GM21786 (cell line): ENCODE results near the gene ALOX15B.

ENCODE experiments used
- ATAC-seq: cut with Tn5 transposase; IDR thresholded peaks from one replicate; pipeline ENCODE4 v1.9.1; 2021; ENCODE audit not compliant: unreplicated experiment

Gene ALOX15B

DNA sequence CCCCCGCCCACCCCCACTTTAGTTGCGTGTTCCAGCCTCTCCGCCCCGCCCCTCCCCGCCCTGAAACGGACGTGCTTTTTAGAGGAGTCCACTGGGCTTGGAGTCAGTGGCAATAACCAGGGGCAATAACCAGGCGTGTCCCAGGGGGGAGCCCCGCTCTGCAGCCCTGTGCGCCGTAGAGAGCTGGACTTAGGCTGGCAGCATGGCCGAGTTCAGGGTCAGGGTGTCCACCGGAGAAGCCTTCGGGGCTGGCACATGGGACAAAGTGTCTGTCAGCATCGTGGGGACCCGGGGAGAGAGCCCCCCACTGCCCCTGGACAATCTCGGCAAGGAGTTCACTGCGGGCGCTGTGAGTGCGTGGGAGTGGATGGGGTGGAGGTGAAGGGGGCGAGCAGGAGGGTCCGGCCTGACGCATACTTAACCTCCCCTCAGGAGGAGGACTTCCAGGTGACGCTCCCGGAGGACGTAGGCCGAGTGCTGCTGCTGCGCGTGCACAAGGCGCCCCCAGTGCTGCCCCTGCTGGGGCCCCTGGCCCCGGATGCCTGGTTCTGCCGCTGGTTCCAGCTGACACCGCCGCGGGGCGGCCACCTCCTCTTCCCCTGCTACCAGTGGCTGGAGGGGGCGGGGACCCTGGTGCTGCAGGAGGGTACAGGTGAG, at the start of gene ALOX15B:
TSS of gene ALOX15B (plus strand) at position 106 of the 657 bp plus-strand sequence. CDS start at position 203, 97 bp downstream.
- no peak for ATAC-seq

DNA sequence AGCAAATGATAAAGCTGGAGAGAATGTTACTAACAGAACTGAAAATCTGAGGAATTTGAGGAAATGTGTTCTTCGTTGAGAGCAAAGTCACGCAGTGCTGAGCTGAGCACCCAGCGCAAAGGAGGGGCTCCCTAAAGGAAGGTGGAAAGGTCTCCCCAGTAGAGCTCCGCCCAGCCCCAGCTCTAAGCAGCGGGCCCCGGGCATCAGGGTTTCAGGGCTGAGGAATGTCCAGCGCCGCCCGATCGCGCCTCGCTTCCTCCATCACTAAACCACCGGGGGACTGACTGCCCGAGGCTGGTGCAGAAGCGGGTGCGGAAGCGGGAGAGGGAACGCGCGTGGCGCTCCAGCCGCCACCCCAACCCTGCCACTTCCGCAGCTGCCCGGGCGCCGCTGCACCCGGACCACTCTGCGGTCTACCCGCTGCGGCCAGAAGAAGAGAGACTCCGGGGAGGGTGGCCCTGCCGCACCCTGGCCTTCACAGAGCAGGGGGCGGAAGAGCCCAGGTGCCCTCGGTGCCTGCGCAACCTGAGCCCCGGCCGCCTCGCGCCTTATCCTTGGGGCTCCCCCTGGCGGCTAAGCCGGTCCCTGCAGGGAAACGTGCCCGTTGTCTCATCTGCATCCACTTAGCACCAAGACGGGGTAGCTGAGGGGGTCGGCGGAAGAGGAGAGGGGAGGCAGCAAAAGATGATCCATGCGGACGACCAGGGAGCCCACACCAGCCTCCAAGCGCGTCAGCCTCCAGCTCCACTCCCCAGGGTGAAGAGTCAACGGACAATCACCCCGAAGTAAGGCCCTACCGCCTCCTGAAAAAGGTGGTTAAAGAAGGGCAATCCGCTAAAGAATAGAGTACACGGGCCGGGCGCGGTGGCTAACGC, 48.8 kb upstream of the ALOX15B start:
- ATAC-seq: peak; percentile 69

DNA sequence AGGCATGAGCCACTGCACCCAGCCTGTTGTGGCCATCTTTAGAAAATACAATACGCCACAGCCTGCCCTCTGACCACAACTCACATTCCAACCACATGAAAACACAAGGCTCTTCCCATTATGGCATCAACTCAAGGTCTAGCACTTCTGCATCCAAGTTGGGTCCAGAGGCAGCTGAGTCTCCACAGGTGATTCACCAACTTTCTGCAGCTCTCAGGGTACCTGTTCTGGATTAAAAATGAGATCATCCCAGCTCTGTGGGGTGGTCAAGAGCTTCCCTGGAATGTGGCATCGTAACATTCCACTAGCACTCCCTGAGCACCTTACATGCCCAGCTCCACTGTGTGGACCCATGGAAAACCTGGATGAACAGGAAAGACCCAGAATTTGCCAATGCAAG, 46.3 kb upstream of the ALOX15B start:
- no peak for ATAC-seq

GRCh38 chr17:7992924-7993323, 45.9 kb upstream of the ALOX15B start:
- no peak for ATAC-seq

DNA sequence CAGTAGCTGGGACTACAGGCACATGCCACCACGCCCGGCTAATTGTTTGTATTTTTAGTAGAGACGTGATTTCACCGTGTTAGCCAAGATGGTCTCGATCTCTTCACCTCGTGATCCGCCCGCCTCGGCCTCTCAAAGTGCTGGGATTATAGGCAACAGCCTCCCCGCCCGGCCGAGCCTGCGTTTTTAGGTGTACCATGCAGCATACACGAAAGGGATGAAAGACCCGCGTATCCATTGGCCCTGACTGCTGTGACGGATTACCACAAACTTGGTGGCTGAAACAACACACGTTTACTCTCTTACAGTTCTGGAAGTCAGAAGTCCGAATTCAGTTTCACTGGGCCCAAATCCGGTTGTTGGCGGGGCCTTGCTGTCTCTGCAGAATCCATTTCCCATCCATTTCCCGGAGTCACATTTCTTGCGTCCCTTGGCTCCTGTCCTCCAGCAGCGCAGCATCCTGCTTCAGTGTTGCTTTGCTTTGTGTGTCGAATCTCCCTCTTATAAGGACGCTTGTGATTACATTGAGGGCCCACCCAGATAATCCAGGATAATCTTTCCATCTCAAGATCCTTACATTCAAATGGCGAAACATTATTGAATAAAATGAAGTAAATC, 44.8 kb upstream of the ALOX15B start:
- ATAC-seq: no peak

DNA sequence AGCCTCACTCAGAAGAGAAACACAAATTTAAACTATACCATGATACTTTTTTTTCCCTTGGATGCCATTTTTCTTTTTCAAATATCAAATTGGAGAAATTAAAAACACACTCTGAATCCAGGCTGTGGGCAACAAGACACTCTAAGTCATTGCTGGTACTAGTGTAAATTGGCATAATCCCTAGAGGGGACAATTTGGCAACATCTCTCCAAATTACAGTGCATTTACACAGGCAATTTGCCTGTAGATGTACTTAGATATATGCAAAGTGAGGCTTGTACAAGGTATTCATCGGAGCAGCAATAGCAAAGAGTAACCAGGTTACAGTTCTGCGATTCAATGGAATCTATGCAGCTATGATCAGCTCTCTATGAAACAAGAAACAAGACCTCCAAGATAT, 43.1 kb upstream of the ALOX15B start:
- no peak for ATAC-seq

DNA sequence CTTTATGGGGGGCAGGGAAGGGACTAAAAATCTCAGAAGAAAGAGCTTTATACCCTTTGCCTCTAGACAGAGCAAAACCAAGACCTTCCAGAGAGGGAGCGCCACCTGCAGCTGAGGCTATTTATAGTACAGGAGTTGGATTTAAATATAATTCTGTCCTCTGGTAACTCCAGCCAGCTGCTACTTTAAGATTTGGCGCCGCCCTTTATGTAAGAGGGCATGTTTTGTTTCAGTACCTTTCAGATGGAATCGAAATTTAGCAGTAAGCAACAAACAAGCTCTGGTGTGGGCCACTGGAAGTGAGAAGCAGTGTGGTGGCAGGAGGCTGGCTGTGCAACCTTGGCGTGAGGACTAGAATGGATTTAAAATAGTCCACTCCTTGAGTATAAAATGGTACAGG, 41.7 kb upstream of the ALOX15B start:
- no peak for ATAC-seq

- ATAC-seq: no peak
Observed at GRCh38 chr17:8001976-8002720, 36.7 kb upstream of the ALOX15B start, which contains the start of gene GUCY2D. GUCY2D (plus strand) TSS chr17:8002615; CDS start chr17:8003048, 433 bp downstream.

DNA sequence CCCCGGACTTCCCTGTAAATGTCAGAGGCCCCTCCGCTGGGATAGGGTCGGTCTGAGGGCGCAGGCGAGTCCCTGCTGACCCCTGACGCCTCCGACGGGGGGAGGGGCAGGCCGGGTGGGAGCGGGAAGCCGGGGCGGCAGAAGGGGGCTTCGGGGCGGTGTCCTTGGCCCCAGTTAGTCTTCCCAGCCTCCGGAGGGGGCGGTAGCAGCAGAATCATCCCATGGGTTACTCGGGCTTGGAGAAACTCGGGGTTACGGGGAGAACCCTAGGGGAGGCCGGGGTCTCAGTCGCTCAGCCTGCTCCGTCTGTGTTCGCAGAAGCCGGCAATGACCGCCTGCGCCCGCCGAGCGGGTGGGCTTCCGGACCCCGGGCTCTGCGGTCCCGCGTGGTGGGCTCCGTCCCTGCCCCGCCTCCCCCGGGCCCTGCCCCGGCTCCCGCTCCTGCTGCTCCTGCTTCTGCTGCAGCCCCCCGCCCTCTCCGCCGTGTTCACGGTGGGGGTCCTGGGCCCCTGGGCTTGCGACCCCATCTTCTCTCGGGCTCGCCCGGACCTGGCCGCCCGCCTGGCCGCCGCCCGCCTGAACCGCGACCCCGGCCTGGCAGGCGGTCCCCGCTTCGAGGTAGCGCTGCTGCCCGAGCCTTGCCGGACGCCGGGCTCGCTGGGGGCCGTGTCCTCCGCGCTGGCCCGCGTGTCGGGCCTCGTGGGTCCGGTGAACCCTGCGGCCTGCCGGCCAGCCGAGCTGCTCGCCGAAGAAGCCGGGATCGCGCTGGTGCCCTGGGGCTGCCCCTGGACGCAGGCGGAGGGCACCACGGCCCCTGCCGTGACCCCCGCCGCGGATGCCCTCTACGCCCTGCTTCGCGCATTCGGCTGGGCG, 35.9 kb upstream of the ALOX15B start:
- no peak for ATAC-seq

GRCh38 chr17:8003594-8004181, 35.2 kb upstream of the ALOX15B start:
- no peak for ATAC-seq

DNA sequence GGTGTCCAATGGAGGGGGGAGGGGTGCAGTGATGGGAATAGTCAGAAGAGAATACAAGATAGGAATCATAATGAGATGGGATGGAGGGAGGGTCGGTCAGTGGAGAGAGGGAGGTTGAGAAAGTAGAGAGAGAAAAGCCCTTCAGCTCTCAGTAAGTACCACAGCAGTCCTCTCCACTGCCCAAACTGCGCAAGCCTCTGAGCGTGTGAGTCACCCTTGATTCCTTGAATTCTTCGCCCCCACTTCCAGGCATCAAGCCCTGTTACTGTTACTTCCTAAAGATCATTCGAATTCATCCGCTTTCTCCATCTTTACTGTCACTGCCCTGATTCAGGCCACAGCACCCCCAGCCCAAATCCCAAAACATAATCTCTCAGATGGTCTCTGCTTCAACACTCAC, 34.0 kb upstream of the ALOX15B start:
- ATAC-seq: no peak

DNA sequence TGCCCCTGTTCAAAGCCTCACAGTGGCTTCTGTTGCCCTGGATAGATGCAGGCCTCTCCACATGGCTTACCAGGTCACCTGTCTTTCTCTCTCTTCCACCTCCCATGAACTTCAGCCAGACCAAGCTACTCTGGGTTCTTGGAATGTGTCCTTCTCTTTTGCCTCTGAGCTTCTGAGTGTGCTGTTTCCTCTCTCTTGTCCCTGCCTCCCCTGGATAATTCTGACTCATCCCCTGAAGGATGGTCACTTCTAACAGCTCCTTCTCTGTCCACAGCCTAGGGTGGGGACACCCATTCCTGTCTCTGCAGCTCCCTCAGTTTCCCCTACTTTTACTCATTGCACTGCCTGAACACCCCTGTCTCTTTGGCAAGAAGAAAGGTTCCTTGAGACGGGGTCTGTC, 33.5 kb upstream of the ALOX15B start:
- ATAC-seq: no peak

GRCh38 chr17:8005967-8006730, 32.7 kb upstream of the ALOX15B start:
- ATAC-seq: no peak

- ATAC-seq: no peak
Observed at GRCh38 chr17:8006836-8007680, 31.8 kb upstream of the ALOX15B start.

DNA sequence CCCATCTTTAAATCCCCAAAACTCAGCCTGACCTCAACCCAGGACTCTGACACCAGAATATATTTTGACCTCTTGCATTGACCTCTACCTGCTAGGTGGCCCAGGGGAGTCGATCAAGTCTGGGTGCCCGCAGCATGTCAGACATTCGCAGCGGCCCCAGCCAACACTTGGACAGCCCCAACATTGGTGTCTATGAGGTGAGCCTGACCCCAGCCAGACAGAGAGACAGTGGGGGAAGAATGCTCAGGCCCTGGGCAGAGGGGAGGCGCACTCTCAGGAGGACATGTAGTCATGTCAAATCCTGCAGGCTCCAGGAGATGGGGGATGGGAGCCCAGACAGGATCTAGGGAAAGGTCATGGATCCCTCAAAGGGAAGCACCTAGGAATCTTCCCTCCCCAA, 31.0 kb upstream of the ALOX15B start:
- no peak for ATAC-seq

DNA sequence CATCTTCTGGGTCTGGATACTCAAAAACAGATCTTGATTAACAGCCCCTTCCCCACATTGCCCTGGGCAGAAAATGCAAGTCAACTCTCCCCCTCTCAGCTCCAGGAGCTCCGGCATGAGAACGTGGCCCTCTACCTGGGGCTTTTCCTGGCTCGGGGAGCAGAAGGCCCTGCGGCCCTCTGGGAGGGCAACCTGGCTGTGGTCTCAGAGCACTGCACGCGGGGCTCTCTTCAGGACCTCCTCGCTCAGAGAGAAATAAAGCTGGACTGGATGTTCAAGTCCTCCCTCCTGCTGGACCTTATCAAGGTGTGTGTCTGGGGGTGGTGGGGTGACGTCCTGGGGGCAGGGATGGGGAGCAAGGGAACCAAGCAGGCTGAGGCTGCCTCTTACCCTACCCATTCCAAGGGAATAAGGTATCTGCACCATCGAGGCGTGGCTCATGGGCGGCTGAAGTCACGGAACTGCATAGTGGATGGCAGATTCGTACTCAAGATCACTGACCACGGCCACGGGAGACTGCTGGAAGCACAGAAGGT, 26.7 kb upstream of the ALOX15B start:
- no peak for ATAC-seq

DNA sequence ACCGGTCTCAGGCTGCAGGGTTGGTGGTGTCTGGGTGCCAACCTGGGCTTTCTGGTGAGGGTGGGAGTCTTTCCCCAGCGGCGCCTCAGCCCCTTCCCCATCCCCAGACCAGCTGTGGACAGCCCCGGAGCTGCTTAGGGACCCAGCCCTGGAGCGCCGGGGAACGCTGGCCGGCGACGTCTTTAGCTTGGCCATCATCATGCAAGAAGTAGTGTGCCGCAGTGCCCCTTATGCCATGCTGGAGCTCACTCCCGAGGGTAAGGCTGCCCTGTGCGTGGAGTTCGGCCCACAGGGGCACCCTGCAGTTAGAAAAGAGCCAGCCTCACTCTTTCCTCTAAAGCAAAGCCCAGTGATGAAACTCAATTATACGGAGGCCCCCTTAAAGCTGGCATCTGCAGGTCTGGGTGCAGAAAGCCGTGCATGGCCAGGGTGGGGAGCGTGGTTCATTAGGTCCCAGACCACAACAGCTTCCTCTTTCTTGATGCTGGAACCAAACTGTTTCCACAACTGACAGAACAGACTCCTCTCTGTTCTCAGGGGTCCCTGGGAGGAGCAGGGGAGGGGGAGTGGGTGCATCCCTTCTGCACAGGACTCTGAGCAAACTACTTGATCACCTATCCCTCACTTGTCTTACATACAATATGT, 25.7 kb upstream of the ALOX15B start:
- no peak for ATAC-seq
